Myocyte (in vitro differentiated cells): ENCODE measurements around the gene HBP1. TPM values are rescaled to one million over a fixed set of nuclear protein-coding genes. Genes with fewer than 3 reads are reported as not detected.

ENCODE experiments used
- DNase-seq: peaks from one replicate; pipeline ENCODE4 v3.0.0-alpha.2; 2012; ENCODE audit warnings: low read depth
- total RNA-seq: library from RNA; depleted of rRNA; stranded (reverse); fragments of >200 nt; gene quantifications from 2 replicates; pipeline ENCODE4 v1.2.3, GENCODE V29; 2014

The HBP1 gene
- total RNA-seq, 1 donor from 2014 or later, result 95.7 TPM

- peak; percentile 42 for DNase-seq
These were observed 11.6 kb downstream of the HBP1 start for GRCh38 chr7:107180378-107180777.

DNA sequence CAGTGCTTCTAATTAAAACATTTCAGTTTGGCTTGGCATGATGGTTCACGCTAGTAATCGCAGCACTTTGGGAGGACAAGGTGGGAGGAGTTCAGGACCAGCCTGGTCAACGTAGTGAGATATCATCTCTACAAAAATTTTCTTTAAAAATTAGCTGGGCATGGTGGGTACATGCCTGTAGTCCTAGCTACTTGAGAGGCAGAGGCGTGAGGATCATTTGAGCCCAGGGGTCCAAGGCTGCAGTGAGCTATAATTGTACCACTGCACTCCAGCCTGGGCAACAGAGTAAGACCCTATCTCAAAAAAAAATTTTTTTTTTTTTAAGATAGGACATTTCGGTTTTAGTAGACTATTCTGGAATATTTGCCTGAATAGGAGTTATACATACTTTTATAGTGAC lies 12.4 kb downstream of the HBP1 start:
- DNase-seq, result no peak

DNA sequence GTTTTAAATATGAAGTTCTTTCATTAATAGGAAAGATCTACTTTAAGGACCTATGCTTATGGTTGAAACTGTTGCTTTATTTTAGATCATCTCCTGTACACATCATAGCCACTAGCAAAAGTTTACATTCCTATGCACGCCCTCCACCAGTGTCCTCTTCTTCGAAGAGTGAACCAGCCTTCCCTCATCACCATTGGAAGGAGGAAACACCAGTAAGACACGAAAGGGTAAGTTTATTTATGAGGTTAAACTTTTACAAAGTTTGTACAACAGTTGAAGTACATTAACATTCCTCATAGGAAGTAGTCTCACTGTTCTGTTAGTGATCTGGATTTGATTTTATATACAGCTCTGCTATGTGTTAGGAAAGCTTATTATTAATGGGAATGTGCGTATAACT lies 16.9 kb downstream of the HBP1 start:
- DNase-seq, result no peak

- no peak for DNase-seq
These were observed 17.4 kb downstream of the HBP1 start for GRCh38 chr7:107186240-107186639.

DNA sequence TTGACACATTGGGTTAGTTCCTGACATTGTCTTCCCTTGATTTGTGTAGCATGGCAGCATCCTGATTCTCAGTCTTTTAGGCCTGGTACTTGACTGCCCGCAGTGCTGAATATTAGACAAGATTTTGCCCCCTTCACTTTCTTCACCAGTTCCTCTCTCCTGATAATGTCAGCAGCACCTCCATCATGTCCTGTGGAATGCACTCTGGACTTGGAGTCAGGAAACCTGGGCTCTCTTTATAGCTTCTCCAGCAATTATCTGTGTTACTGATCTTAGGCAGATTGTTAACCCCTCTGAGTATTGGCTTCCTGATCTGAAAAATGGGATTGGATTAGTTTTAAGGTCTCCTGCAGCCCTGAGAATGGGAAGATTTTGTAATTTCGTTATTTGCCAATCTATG lies 19.0 kb downstream of the HBP1 start:
- DNase-seq, result no peak

DNA sequence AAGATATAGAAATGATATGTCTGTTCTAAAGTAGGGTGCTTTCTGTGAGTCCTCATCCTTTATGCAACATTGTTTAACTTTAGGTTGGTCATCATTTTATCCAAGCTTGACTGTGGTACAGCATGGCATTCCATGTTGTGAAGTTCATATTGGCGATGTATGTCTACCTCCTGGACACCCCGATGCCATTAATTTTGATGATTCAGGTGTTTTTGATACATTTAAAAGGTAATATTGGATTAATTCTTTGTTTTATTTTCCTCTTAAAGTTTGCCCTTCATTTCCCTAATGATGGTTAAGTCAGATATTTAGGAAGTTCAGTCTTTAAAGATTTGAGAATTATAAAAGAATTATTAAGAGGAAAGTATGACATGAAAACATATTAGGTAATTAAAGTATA lies 21.3 kb downstream of the HBP1 start:
- no peak for DNase-seq

DNA sequence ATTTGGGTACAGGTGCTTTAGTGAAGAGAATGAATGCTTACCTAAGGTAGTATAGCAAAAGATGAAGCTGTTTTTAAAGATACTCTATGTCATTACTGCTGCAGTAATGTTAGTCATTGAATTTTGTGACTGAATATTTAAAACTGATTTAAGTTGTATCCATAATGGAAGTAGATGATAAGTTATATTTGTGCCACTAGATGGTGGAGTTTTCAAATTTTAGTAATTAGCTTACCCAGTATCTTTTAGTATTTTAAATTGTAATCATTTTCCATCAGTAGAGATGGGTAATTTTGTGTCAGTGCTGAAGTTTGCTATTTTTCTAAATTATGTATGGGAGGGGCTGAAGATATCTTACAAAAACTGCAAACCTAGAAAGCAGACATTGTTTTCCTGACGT lies 25.2 kb downstream of the HBP1 start:
- DNase-seq, result no peak

DNA sequence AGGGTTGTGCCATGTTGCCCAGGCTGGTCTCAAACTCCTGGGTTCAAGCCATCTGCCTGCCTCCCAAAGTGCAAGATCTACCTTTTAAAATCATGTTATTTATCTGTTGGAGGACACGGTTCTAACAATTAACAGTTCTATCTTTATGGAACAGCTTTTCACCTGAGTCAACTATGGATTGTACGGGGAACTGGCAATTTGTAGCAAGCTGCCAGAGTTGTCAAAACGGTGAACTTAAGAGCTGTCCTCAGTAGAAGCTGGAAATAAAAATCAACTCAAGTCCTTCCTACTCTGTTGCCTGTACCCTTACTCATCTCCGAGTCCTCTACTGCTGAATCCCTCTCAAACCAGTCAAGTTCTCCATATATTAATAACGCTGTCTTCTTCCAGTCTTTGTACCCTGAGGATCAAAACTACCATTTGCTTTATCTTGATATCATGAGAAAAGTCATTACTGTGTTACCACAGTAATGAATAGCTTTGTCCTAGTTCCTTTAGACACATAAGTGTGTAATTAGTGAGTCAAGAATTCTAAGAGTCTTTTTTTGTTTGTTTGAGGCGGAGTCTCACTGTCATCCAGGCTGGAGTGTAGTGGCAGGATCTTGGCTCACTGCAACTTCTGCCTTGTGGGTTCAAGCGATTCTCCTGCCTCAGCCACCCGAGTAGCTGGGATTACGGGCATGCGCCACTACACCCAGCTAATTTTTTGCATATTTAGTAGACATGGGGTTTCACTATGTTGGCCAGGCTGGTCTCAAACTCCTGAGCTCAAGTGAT lies 28.2 kb downstream of the HBP1 start:
- DNase-seq, result no peak

DNA sequence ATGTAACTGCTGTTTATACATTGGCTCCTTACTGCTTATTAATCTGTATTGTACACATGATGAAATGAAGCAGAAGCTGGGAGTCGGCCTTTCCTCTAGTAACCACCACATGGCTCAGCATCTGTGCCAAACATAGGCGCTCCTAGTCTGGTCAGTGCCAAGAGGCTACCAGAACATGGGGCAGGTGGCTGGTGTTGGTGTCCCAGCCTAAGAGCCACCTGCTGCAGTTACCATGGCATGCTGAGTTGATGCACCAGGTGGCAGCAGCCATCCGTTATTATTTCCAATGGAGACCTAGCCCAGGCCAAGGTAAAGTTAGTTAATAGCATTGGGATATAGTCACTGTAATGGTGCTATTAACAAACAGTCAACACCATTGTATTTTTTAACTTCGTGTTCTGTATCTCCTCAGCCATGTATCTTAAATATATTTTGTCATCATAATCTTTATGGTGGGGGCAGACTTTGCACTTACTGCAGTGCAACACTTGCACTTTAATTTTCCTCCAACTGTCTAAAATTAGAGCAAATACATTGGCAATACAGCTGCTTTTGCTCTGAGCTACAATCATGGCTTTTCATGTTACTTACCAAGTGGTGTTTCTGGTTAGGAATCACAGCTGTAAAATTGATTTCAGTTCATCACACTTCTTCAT lies 33.1 kb downstream of the HBP1 start:
- DNase-seq, result peak; percentile 89

- no peak for DNase-seq
These were observed 34.8 kb downstream of the HBP1 start for GRCh38 chr7:107203607-107204006.

GRCh38 chr7:107206136-107206535 lies 37.3 kb downstream of the HBP1 start:
- no peak for DNase-seq

- DNase-seq, result no peak
These were observed 37.9 kb downstream of the HBP1 start for GRCh38 chr7:107206706-107207105.

GRCh38 chr7:107207459-107207858 lies 38.7 kb downstream of the HBP1 start:
- DNase-seq, result no peak

- peak; percentile 60 for DNase-seq
These were observed 39.3 kb downstream of the HBP1 start for GRCh38 chr7:107208024-107208521.

DNA sequence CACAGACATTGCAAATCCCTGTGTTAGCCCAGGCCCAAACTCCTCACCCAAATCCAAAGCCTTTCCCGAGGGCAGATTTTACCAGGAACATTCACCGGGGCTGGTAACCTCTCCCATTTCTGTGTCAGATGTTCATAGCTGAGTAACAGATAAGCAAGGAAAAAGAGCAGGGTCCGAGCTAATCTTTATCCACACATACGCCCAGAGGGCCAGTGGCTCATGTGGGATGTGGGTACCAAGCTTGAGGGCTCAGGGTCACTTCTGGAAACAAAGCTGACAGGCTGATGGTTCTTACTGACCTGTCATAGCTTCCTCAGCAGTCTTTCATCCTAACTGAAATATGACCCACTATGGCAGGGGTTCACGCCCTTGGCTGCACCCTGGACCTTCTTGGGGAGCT lies 39.8 kb downstream of the HBP1 start:
- DNase-seq, result peak; percentile 43

- no peak for DNase-seq
These were observed 40.8 kb downstream of the HBP1 start for GRCh38 chr7:107209565-107209964.

- DNase-seq, result no peak
These were observed 41.6 kb downstream of the HBP1 start for GRCh38 chr7:107210400-107210799.

DNA sequence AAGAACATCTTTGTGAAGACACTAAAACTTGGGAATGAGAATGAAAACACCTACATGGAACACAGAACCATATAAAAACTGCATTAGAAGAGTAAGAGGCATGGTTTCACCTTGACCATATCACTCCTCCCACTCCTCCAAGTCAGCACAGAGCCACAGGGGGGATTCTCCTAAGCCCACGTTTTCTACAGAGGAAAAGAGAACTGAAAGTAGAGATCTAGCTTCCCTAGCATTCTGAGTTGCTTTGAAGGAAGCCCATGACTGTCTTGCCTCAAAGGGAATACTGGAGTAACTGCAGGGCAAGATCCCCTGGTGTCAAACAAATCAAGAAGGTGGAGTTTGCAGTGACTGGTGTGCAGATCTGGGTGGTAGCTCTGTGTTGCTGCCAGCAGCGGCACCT lies 43.9 kb downstream of the HBP1 start:
- DNase-seq, result no peak

GRCh38 chr7:107213193-107213788 lies 44.5 kb downstream of the HBP1 start:
- no peak for DNase-seq

GRCh38 chr7:107213945-107214344 lies 45.1 kb downstream of the HBP1 start:
- DNase-seq, result no peak

- DNase-seq, result no peak
These were observed 50.9 kb downstream of the HBP1 start for GRCh38 chr7:107219563-107220244.

- DNase-seq, result peak; percentile 36
These were observed 51.6 kb downstream of the HBP1 start for GRCh38 chr7:107220356-107220755.
